ENCODE results near the gene DCHS2.

DNA sequence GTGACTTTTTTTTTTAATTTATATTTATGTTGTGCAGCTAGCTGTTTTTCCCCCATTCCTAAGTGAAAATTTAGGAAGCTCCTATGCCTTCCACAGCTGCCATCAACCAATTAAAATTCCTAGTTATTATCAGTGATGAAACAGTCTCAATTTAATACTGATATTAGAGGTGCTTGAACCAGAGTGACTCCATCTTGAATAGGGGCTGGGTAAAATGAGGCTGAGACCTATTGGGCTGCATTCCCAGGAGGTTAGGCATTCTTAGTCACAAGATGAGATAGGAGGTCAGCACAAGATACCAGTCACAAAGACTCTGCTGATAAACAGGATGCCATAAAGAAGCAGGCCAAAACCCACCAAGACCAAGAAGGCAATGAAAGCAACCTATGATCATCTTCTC is 136.7 kb downstream of the DCHS2 start:
- TF ChIP-seq POLR2AphosphoS5 (IDR thresholded peaks at IDR 0.05; ENCODE audit: low read depth, low read length): no peak
- TF ChIP-seq TAF1 (IDR thresholded peaks at IDR 0.05; ENCODE audit: low read depth, low read length): no peak

Data from GM12891 (cell line).